Heart right ventricle (tissue), 16 donors: ENCODE results near the gene PUM1. TPM values are rescaled to one million over a fixed set of nuclear protein-coding genes. Genes with fewer than 3 reads are reported as not detected.
A peak's percentile ranks its signal among the peaks of the same experiment; 100 is the strongest.
"Not testable (repeated sequence)": the region's sequence is repeated elsewhere in the genome, so short reads cannot be mapped to it uniquely, and the experiment has no call there.

ENCODE experiments used
- ATAC-seq, 8 donors: fragments of 200-7000 bp; cut with Tn5 transposase; one replicate each; pipeline ENCODE4 v1.9.1; 2020; ENCODE audit warnings: mild to moderate bottlenecking in 8 of 8, moderate library complexity in 8 of 8, moderate number of reproducible peaks in 1 of 8
- DNase-seq, 2 donors: peaks; one replicate each; pipeline ENCODE4 v3.0.0-alpha.2; 2020
- H3K27ac ChIP-seq, 10 donors: fragments of 200-600 bp; sonication (generic) in 2 of 10; one replicate each; pipeline versions ENCODE4 v1.5.0 to v1.8.0; 2020 to 2022; ENCODE audit warnings: mild to moderate bottlenecking in 3 of 10
- H3K27me3 ChIP-seq, 7 donors: fragments of 200-600 bp; one replicate each; pipeline ENCODE4 v1.8.0; 2021 to 2022; ENCODE audit warnings: mild to moderate bottlenecking in 2 of 7
- H3K36me3 ChIP-seq, 9 donors: fragments of 200-600 bp; sonication (generic) in 1 of 9; one replicate each; pipeline versions ENCODE4 v1.5.0 to v1.8.0; 2020 to 2022; ENCODE audit warnings: mild to moderate bottlenecking in 2 of 9
- H3K4me1 ChIP-seq, 9 donors: fragments of 200-600 bp; sonication (generic) in 1 of 9; one replicate each; pipeline versions ENCODE4 v1.5.0 to v1.8.0; 2020 to 2022; ENCODE audit warnings: mild to moderate bottlenecking in 4 of 9
- H3K4me3 ChIP-seq, 10 donors: fragments of 200-600 bp; sonication (generic) in 2 of 10; one replicate each; pipeline versions ENCODE4 v1.5.0 to v1.8.0; 2020 to 2022; ENCODE audit warnings: mild to moderate bottlenecking in 7 of 10, moderate library complexity in 2 of 10
- H3K9me3 ChIP-seq, 11 donors: fragments of 200-600 bp in 10 of 11; sonication (generic) in 2 of 11; one replicate each; pipeline versions ENCODE4 v1.5.0 to v1.8.0; 2013 to 2022; ENCODE audit warnings: mild to moderate bottlenecking in 2 of 11, control low read depth in 1 of 11, moderate library complexity in 1 of 11
- CTCF ChIP-seq, 9 donors: fragments of 200-600 bp; sonication (generic) in 2 of 9; IDR thresholded peaks; one replicate each; pipeline versions ENCODE4 v1.5.0 to v1.8.0; 2021 to 2022; ENCODE audit warnings: antibody characterized with exemption in 9 of 9, mild to moderate bottlenecking in 5 of 9, moderate library complexity in 1 of 9
- WGBS, 2 donors: extraction: QIAGEN DNeasy Blood & Tissue Kit; methylation state at CpG; one replicate each; pipeline ENCODE4 v1.1.7; 2013; ENCODE audit warnings: inconsistent platforms in 1 of 2; 5-methylcytosine and 5-hydroxymethylcytosine counted together
- intact Hi-C, 10 donors: fragments of 100-400 bp; cut with DNase I; formaldehyde crosslinking; loops; one replicate each; pipeline versions ENCODE4 v1.11.1 to v1.14.2; 2022
- polyA plus RNA-seq, 2 donors: library from polyadenylated mRNA; stranded (reverse); fragments of 200-250 nt; gene quantifications; one replicate each; pipeline ENCODE4 v1.2.3, GENCODE V29; 2013
- total RNA-seq, 10 donors: library from RNA; stranded (reverse); fragmentation: NEBNext Ultra II Directional in 3 of 10; extraction: Animal tissue kit (Norgen Biotek cat#: 25700) in 3 of 10; gene quantifications; one replicate each; pipeline versions ENCODE4 v1.2.1 to v1.2.4, GENCODE V29; 2021 to 2023
- donor health status: Arrhythmogenic right ventricular cardiomyopathy.
- donor health status: ischemic (EF 13 %, LVEDD 7.1; RV severe dilation, severe dysfunction).
- donor health status: healthy with polysubstance abuse.
- donor health status: DM: no; HTN: yes; CAD: no.
- donor health status: DM: no; HTN: no; CAD: no.
- donor health status: ischemic (EF 25% LVEDD 6.9; RV normal size, moderate dysfunction).
- donor health status: ischemic (EF 25% LVEDD 5.7; RV mildly dilated, moderate dysfunction).
- donor health status: healthy.
- donor health status: DM: yes; HTN: yes; CAD: no.
- donor health status: Ischemic cardiomyopathy.
- donor health status: ischemic (EF 35%, LVEDD 5.7; RV mildly dilated, moderate dysfunction).
- donor health status: nonischemic (EF 11% LVEDD 7.7; RV severe dilation, severe dysfunction).
- donor health status: DM: yes; HTN: yes; CAD: no.
- donor health status: PGD.
- donor health status: ischemic (EF 29% LVEDD 5.4; RV normal size, mild dysfunction).
- donor health status: nonischemic (EF 23%, LVEDD 6.1; RV moderate dilation, normal function).

The PUM1 gene
- total and polyA plus RNA-seq, 12 donors, result 13.5 to 91.2 (median 81.0) TPM

GRCh38 chr1:31063631-31064030 lies 1.9 kb downstream of the PUM1 start:
- peaks cover 0 to 18% (median 7%) of the 10 kb centered on the region in 9 donors for H3K36me3 ChIP-seq
- no peaks in the 10 kb centered on the region for H3K27me3 ChIP-seq
- DNase-seq, result no peak
- H3K27ac ChIP-seq, result peak overlapping the region in 7 of 10 donors; percentile 79 to 97 (median 93)
- ATAC-seq, result no peak
- H3K4me3 ChIP-seq, result peak overlapping the region; percentile 46 to 78 (median 68)
- H3K9me3 ChIP-seq, result no peaks in the 10 kb centered on the region
- WGBS, 2 donors, result 9 to 12% methylated on average over 4 of the region's 4 CpGs
- no peak for TF ChIP-seq CTCF (IDR thresholded peaks at IDR 0.05)
- intact Hi-C loops, result loop anchor here in 5 of 10 donors (10.0 kb wide), 3 partner anchors 49 to 99 kb away; no protein-coding TSS in a partner anchor
- peaks cover 6 to 56% (median 48%) of the 10 kb centered on the region in 9 donors for H3K4me1 ChIP-seq

- H3K4me1 ChIP-seq, result peaks cover 7 to 61% (median 49%) of the 10 kb centered on the region in 9 donors
These were observed 2.6 kb downstream of the PUM1 start for GRCh38 chr1:31062867-31063380.

DNA sequence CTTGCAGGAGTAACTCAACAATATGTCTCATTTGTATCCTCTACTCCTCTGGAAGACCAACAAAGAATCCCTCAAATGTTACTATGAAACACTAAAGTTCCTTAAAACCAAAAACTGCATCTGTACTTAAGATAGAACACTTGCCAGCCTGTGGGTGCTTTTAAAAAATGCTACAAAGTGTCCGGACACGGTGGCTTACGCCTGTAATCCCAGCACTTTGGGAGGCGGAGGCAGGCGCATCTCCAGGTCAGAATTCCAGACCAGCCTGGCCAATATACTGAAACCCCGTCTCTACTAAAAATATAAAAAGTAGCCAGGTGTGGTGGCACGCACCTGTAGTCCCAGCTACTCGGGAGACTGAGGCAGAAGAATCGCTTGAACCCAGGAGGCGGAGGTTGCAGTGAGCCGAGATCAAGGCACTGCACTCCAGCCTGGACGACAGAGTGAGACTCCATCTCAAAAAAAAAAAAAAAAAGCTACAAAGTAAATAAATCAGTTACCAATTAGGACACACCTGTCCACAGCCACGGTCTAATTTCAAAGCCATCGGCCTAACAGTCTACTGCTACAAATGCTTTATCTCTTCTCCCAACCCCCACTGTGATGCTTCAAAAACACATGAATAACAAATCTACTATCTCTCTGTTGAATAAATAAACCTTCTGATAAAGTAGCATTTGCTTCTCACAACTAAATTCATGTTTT lies 3.2 kb downstream of the PUM1 start:
- peaks cover 0 to 31% (median 14%) of the 10 kb centered on the region in 9 donors for H3K36me3 ChIP-seq
- not testable (repeated sequence) for H3K9me3 ChIP-seq, H3K27me3 ChIP-seq, ATAC-seq, DNase-seq
- intact Hi-C loops, result loop anchor here in 5 of 10 donors (10.0 kb wide), 3 partner anchors 48 to 98 kb away; no protein-coding TSS in a partner anchor
- peak overlapping the region in 2 of 10 donors; percentile 14 to 93 for H3K27ac ChIP-seq
- peaks cover 7 to 66% (median 50%) of the 10 kb centered on the region in 9 donors for H3K4me1 ChIP-seq
- H3K4me3 ChIP-seq, result peak overlapping the region in 1 of 10 donors; percentile 67
- 75 to 76% methylated on average over 14 of the region's 14 CpGs for WGBS, 2 donors

More at GRCh38 chr1:31062867-31063380, 2.6 kb downstream of the PUM1 start:
- intact Hi-C loops, result loop anchor here in 5 of 10 donors (10.0 kb wide), 3 partner anchors 48 to 98 kb away; no protein-coding TSS in a partner anchor
- no peak for DNase-seq
- Histone ChIP-seq H3K9me3 (no peaks in the 10 kb centered on the region), H3K4me3 (peak overlapping the region in 7 of 10 donors; percentile 46 to 78 (median 70)), H3K27ac (peak overlapping the region in 5 of 10 donors; percentile 14 to 94 (median 92)), H3K36me3 (peaks cover 0 to 25% (median 12%) of the 10 kb centered on the region in 9 donors), H3K27me3 (no peaks in the 10 kb centered on the region)
- no peak for TF ChIP-seq CTCF (IDR thresholded peaks at IDR 0.05)
- no peak for ATAC-seq
- 73 to 79% methylated on average over 4 of the region's 4 CpGs for WGBS, 2 donors

DNA sequence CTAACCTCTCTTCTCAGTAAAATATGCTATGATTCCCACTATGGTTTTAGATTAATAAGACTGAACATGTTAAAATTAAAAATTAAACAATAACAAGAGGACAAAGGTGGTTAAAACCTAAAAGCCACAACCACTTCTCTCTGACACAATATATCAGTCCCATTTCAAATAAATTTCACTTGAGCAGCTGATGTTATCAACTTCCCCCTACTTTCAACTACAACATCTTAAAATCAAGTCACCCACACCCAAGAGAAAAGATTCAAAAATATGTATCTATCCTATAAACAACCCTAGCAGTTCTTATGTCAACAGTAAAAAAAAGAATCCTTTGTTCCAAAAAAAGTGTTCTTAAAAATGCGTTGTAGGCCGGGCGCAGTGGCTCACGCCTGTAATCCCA lies 7.5 kb downstream of the PUM1 start:
- intact Hi-C loops, result no loop called here
- ATAC-seq, result no peak
- Histone ChIP-seq H3K36me3 (peaks cover 0 to 65% (median 17%) of the 10 kb centered on the region in 9 donors), H3K4me3 (no peak overlapping the region), H3K27me3 (no peaks in the 10 kb centered on the region), H3K27ac (no peak overlapping the region), H3K9me3 (no peaks in the 10 kb centered on the region), H3K4me1 (peaks cover 7 to 96% (median 77%) of the 10 kb centered on the region in 9 donors)
- TF ChIP-seq CTCF (IDR thresholded peaks at IDR 0.05), result no peak
- 94 to 97% methylated on average over 4 of the region's 4 CpGs for WGBS, 2 donors
- no peak for DNase-seq
